PC-9 (cell line): ENCODE measurements around the gene SORBS1.

Experiments
- EZH2 ChIP-seq: fragments of 200-600 bp; sonication (generic); IDR thresholded peaks from 2 replicates; pipeline ENCODE4 v1.8.0; 2017; ENCODE audit warnings: antibody characterized with exemption, low read depth
- TF ChIP-seq, protein P1 (sequence below): fragments of 200-600 bp; sonication (generic); conservative IDR thresholded peaks from 2 replicates; pipeline ENCODE4 v1.6.1; 2017; ENCODE audit warnings: mixed run types, antibody characterized with exemption, mild to moderate bottlenecking, moderate library complexity

DNA sequence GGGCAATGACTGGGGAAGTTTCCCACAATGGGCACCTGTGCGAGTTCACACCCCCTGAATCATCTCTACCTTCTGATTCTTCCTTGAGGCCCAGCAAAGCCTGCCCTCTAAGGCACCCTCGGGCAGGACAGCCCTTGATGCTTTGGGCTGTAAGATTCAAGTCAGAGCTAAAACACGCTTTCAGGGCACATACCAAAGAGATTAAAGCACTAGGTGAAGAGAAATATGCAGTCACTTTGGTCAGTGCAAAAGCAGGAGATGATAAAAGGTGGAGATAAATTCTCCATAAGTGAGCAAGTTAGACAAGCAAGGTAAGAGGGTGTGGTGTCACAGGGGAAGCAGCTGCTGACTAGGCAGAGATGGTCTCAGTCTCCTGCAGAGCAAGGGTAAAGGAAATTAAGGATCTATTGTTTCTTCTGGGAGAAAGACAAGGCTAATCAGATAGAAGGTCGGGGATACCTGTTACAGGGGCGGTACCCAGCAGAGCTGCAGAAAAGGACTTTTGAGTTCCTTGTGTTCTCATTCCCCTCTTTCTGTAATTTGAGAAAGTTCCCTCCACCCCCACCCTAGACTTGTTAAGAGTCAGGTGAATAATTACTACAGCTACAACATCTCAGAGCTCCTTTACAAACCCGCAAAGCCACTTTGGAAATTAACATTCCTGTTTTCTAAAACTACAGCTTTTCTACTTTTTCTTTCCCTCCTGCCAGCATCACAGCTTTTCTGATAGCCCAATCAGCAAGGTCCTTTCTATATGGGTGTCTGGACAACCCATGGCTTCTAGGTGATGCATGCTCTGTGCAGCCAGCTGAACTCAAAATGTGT lies 296.7 kb downstream of the SORBS1 start:
- TF ChIP-seq, protein P1, sequence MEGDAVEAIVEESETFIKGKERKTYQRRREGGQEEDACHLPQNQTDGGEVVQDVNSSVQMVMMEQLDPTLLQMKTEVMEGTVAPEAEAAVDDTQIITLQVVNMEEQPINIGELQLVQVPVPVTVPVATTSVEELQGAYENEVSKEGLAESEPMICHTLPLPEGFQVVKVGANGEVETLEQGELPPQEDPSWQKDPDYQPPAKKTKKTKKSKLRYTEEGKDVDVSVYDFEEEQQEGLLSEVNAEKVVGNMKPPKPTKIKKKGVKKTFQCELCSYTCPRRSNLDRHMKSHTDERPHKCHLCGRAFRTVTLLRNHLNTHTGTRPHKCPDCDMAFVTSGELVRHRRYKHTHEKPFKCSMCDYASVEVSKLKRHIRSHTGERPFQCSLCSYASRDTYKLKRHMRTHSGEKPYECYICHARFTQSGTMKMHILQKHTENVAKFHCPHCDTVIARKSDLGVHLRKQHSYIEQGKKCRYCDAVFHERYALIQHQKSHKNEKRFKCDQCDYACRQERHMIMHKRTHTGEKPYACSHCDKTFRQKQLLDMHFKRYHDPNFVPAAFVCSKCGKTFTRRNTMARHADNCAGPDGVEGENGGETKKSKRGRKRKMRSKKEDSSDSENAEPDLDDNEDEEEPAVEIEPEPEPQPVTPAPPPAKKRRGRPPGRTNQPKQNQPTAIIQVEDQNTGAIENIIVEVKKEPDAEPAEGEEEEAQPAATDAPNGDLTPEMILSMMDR = no peak
- TF ChIP-seq EZH2 = no peak
